ENCODE results near the gene LPIN2.

GRCh38 chr18:3015851-3016250 is 2.9 kb upstream of the LPIN2 start:
- TF ChIP-seq CTCF (conservative IDR thresholded peaks at IDR 0.05): no peak
- no peak for TF ChIP-seq ZFX (IDR thresholded peaks at IDR 0.05)

All from C4-2B (cell line).